GM12864 (cell line): ENCODE data around the gene OR7G2.

Source experiments
- DNase-seq: peaks from one replicate; pipeline ENCODE4 v3.0.0-alpha.2; 2011; ENCODE audit warnings: low read depth
- H3K4me3 ChIP-seq: 2 replicates; pipeline ENCODE4 v1.5.1; 2011; ENCODE audit warnings: mild to moderate bottlenecking, low read depth, low read length, control low read depth
- TF ChIP-seq, protein P1 (sequence below): IDR thresholded peaks from 2 replicates; pipeline ENCODE4 v1.5.1; 2011; ENCODE audit warnings: low read depth, mild to moderate bottlenecking, moderate library complexity, low read length, control low read depth, inconsistent platforms; ENCODE audit errors: missing control alignments

The OR7G2 gene

DNA sequence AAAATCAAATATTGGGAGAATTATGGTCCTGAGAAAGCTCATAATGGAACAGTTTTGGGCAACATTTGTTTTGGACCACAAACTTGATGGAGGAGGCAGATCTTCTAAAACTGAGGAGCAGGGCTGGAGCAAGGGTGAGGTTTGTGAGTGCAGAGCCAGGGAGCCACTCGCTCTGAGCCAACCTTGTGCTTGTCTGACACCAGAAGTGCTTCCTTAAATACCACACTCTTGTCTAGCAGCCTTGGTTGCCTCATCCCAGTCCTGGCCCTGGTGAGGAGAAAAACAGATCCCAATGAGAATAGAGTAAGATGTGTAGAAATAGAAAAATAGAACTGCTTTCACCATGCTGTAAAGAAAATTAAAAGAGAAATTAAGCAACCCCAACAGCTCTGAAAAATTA is 39.6 kb upstream of the OR7G2 start:
- H3K4me3 ChIP-seq: no peak overlapping the region
- TF ChIP-seq, protein P1, sequence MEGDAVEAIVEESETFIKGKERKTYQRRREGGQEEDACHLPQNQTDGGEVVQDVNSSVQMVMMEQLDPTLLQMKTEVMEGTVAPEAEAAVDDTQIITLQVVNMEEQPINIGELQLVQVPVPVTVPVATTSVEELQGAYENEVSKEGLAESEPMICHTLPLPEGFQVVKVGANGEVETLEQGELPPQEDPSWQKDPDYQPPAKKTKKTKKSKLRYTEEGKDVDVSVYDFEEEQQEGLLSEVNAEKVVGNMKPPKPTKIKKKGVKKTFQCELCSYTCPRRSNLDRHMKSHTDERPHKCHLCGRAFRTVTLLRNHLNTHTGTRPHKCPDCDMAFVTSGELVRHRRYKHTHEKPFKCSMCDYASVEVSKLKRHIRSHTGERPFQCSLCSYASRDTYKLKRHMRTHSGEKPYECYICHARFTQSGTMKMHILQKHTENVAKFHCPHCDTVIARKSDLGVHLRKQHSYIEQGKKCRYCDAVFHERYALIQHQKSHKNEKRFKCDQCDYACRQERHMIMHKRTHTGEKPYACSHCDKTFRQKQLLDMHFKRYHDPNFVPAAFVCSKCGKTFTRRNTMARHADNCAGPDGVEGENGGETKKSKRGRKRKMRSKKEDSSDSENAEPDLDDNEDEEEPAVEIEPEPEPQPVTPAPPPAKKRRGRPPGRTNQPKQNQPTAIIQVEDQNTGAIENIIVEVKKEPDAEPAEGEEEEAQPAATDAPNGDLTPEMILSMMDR: no peak
- no peak for DNase-seq

DNA sequence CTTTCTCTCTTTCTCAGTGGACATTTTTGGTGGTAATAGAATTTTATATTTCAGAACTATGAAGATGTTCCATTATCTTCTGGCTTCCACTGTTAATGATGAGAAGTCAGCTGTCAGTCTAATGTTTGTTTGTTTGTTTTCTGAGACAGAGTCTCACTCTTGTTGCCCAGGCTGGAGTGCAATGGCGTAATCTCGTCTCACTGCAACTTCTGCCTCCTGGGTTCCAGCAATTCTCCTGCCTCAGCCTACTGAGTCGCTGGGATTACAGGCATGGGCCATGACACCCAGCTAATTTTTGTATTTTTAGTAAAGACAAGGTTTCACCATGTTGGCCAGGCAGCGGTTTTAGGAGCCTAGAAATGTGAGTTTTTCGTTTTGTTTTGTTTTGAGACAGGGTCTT is 37.6 kb upstream of the OR7G2 start:
- no peak for DNase-seq

DNA sequence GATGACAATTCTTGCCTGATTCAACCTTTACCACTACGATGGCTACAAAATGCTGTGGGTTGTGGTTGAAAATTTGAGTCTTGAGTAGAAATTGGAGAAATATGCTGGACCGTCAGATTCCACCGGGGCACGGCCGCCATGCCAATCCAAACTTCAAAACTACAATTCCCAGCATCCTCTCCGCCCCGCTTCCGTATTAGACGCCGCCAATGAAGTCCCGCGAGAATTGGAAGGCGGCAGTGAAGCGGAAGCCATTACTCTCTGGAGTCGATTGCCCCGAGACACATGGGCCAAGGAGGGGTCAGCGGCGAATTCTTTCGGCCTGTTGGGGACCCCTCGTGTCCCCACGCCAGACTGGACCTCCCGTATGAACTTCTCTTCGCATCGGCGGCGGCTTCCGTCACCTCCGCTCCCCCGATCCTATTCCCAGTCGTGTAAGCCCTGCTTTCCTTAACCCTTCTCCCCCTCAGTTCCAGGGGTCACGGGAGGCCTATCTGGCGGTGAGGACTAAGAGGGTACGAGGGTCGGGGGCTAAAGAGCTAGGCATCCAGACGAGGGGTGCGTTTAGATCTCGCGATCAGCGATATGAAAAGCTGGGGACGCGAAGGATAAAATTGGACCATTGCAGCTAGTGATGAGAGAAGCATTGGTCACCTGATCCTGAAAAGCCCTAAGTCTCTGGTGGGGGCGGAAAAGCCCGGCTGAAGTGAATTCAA is 33.0 kb upstream of the OR7G2 start, which contains the start of gene ZNF317:
Gene ZNF317 (plus strand): TSS at position 239 of the 716 bp plus-strand sequence. CDS start 15,620 bp downstream, outside the sequence.
- TF ChIP-seq, protein P1: no peak
- peak; percentile 89 for DNase-seq
- H3K4me3 ChIP-seq: peak within 1 kb of the TSS; percentile 94

More for the DNA sequence above, 37.6 kb upstream of the OR7G2 start:
- H3K4me3 ChIP-seq: no peak overlapping the region
- TF ChIP-seq, protein P1: no peak

DNA sequence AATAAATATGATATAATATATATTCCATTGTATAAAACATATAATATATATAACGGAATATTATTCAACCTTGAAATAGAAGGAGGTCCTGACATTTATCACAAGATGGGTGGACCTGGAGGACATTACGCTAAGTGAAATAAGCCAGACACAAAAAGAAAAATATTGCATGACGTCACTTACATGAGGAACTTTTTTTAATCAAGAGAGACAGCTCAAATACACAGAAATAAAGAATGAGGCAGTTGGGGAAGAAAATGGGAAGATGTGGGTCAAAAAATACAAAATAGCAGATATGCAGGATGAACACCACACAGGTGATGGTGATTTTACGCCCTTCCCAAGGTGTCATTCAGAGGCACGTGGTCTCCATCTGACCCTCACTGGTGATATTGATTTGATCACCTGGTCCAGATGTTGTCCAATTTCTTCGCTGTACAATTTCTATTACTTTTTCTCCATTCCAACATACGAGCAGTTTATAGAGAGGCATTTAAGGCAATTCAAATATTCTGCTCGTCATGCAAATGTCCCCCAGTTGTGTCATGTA is 32.4 kb upstream of the OR7G2 start:
- TF ChIP-seq, protein P1: no peak
- H3K4me3 ChIP-seq: peak overlapping the region; percentile 94
- DNase-seq: no peak

DNA sequence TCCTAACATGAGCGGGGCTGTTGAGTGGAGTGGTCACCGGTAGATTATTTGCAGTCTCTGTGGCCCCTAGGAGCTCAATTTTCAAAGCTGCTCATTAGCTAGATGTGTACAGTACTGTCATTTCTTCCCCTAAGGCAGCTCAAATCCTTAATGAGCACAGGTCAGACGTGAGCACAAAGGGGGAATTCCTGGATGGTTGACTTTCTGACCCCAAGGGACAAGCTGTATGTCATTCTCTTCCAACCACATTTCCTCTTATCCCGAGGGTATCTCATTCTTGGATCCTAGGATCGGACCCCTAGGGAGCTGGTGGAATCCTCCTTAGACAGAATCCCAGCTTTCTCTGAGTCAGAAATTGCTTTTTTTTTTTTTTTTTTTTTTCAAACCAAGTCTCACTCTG is 25.1 kb upstream of the OR7G2 start:
- no peak for DNase-seq
- H3K4me3 ChIP-seq: no peak overlapping the region
- TF ChIP-seq, protein P1: no peak

DNA sequence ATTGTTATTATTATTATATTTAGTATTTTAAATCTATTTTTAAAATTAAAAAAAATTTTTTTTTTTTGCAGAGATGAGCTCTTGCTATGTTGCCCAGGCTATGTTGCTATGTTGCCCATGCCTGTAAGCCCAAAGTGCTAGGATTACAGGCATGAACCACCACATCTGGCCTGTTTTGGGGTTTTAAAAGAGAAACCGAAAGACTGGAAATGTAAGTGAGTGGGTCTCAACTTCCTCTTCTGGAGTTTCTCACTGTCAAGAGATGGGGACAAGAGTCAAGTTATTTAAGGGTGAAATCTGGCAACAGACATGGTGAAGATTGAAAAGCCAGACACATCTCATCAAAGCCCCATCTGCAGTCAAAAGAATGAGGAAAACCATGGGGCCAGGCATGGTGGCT is 23.7 kb upstream of the OR7G2 start:
- no peak for DNase-seq
- TF ChIP-seq, protein P1: no peak

More for the DNA sequence above, 23.7 kb upstream of the OR7G2 start:
- no peak overlapping the region for H3K4me3 ChIP-seq
